SK-N-SH (cell line): Measurements from ENCODE around the gene SCAPER. TPM values are rescaled to one million over a fixed set of nuclear protein-coding genes. Genes with fewer than 3 reads are reported as not detected.

Source experiments
- CTCF ChIA-PET: fragments of 300-600, 350-600 bp; formaldehyde crosslinking; extraction: SDS; loops from one replicate; lab custom pipeline; 2021; lab: Yijun Ruan, JAX
- POLR2A ChIA-PET: fragments of 350-600 bp; sonication (Branson Sonifier 250); formaldehyde crosslinking; extraction: SDS; loops from one replicate; lab custom pipeline; 2020; ENCODE audit warnings: antibody characterized with exemption, inconsistent platforms; lab: Yijun Ruan, JAX
- DNase-seq: peaks from one replicate; pipeline ENCODE4 v3.0.0; 2012
- H2AFZ ChIP-seq: fragments of 200-600 bp; sonication (generic); 2 replicates; pipeline ENCODE4 v1.8.1; 2016; ENCODE audit warnings: antibody characterized with exemption, mild to moderate bottlenecking, low read depth
- H3F3A ChIP-seq: fragments of 200-600 bp; sonication (generic); replicated peaks from 2 replicates; pipeline ENCODE3; 2016; ENCODE audit warnings: antibody characterized with exemption, mild to moderate bottlenecking; ENCODE audit not compliant: insufficient read depth
- H3K27ac ChIP-seq, 2 experiments: fragments of 200-500 bp in 1 of 2; fragments of 200-600 bp in 1 of 2; sonication (Bioruptor generic) in 1 of 2; sonication (generic), shearing (Covaris generic) in 1 of 2; 2 replicates each; pipeline versions ENCODE4 v1.5.1 to v1.6.1; 2014 to 2016; ENCODE audit warnings: low read depth in 2 of 2, inconsistent platforms in 1 of 2, low read length in 1 of 2, mild to moderate bottlenecking in 1 of 2, mixed read lengths in 1 of 2
- H3K27me3 ChIP-seq: fragments of 200-600 bp; sonication (generic), shearing (Covaris generic); 2 replicates; pipeline ENCODE4 v1.6.1; 2016; ENCODE audit warnings: mixed run types; ENCODE audit not compliant: insufficient read depth
- H3K36me3 ChIP-seq, 2 experiments: fragments of 200-500 bp in 1 of 2; fragments of 200-600 bp in 1 of 2; sonication (Bioruptor generic) in 1 of 2; sonication (generic) in 1 of 2; replicated peaks in 1 of 2; 2 replicates each; pipeline versions ENCODE3 to v1.5.1; 2014 to 2016; ENCODE audit warnings: low read length in 1 of 2, mild to moderate bottlenecking in 1 of 2; ENCODE audit not compliant: insufficient read depth in 2 of 2, control insufficient read depth in 1 of 2
- H3K4me1 ChIP-seq, 2 experiments: fragments of 200-500 bp in 1 of 2; fragments of 200-600 bp in 1 of 2; sonication (Bioruptor generic) in 1 of 2; sonication (generic), shearing (Covaris generic) in 1 of 2; 2 replicates each; pipeline versions ENCODE4 v1.5.1 to v1.6.1; 2014 to 2016; ENCODE audit warnings: low read depth in 1 of 2, low read length in 1 of 2, mixed run types in 1 of 2; ENCODE audit not compliant: insufficient read depth in 2 of 2, control insufficient read depth in 1 of 2
- H3K4me2 ChIP-seq: fragments of 200-600 bp; sonication (generic), shearing (Covaris generic); 2 replicates; pipeline ENCODE4 v1.6.1; 2017; ENCODE audit warnings: mixed run types
- H3K4me3 ChIP-seq, 2 experiments: fragments of 200-500 bp in 1 of 2; fragments of 200-600 bp in 1 of 2; sonication (Bioruptor generic) in 1 of 2; sonication (generic), shearing (Covaris generic) in 1 of 2; 2 replicates each; pipeline versions ENCODE4 v1.5.1 to v1.8.1; 2014 to 2016; ENCODE audit warnings: low read depth in 2 of 2, inconsistent platforms in 1 of 2, low read length in 1 of 2, mild to moderate bottlenecking in 1 of 2, mixed read lengths in 1 of 2, moderate library complexity in 1 of 2
- H3K79me2 ChIP-seq: fragments of 200-600 bp; sonication (generic); 2 replicates; pipeline ENCODE4 v1.8.1; 2017; ENCODE audit warnings: mild to moderate bottlenecking; ENCODE audit not compliant: insufficient read depth
- H3K9ac ChIP-seq: fragments of 200-600 bp; sonication (generic); 2 replicates; pipeline ENCODE4 v1.6.1; 2017; ENCODE audit warnings: mixed run types
- H3K9me2 ChIP-seq: fragments of 200-600 bp; sonication (generic); 2 replicates; pipeline ENCODE4 v1.6.1; 2017; ENCODE audit warnings: mixed run types
- H3K9me3 ChIP-seq: fragments of 200-600 bp; sonication (generic); 2 replicates; pipeline ENCODE4 v1.6.1; 2017; ENCODE audit warnings: mixed run types, mild to moderate bottlenecking, moderate library complexity
- H4K20me1 ChIP-seq: fragments of 200-600 bp; sonication (generic); 2 replicates; pipeline ENCODE4 v1.6.1; 2017; ENCODE audit warnings: mild to moderate bottlenecking, mixed run types; ENCODE audit not compliant: insufficient read depth
- CHD2 ChIP-seq: fragments of 150-350 bp; IDR thresholded peaks from 2 replicates; pipeline ENCODE4 v1.6.1; 2018; ENCODE audit warnings: low read length; ENCODE audit not compliant: partially characterized antibody
- ELF1 ChIP-seq: IDR thresholded peaks from 2 replicates; pipeline ENCODE4 v1.4.0; 2012
- EP300 ChIP-seq, 2 experiments: IDR thresholded peaks; 2 replicates each; pipeline versions ENCODE4 v1.4.0 to v1.6.1; 2012; ENCODE audit warnings: borderline replicate concordance in 1 of 2, low read depth in 1 of 2, low read length in 1 of 2
- EZH2phosphoT487 ChIP-seq: fragments of 200-600 bp; sonication (generic); IDR thresholded peaks from 2 replicates; pipeline ENCODE4 v1.6.1; 2017; ENCODE audit warnings: low read depth, mixed run types, mild to moderate bottlenecking, antibody characterized with exemption, moderate library complexity, borderline replicate concordance
- FOSL2 ChIP-seq: IDR thresholded peaks from 2 replicates; pipeline ENCODE4 v1.4.0; 2012; ENCODE audit warnings: low read depth, mild to moderate bottlenecking, moderate library complexity, borderline replicate concordance
- GATA2 ChIP-seq: sonication (generic); formaldehyde crosslinking; IDR thresholded peaks from 2 replicates; pipeline ENCODE4 v1.5.0; 2020; ENCODE audit warnings: mild to moderate bottlenecking, missing genetic modification reagents
- JUND ChIP-seq: IDR thresholded peaks from 2 replicates; pipeline ENCODE4 v1.4.0; 2012
- MEF2A ChIP-seq: IDR thresholded peaks from 2 replicates; pipeline ENCODE4 v1.4.0; 2012; ENCODE audit warnings: low read depth, borderline replicate concordance
- NFIC ChIP-seq: IDR thresholded peaks from 2 replicates; pipeline ENCODE4 v1.4.0; 2012; ENCODE audit warnings: borderline replicate concordance
- RFX5 ChIP-seq: IDR thresholded peaks from 2 replicates; pipeline ENCODE4 v1.6.1; 2012; ENCODE audit warnings: mild to moderate bottlenecking, improper control_type of control experiment, low read length
- RXRA ChIP-seq: IDR thresholded peaks from 2 replicates; pipeline ENCODE4 v1.4.0; 2012; ENCODE audit warnings: low read depth, mild to moderate bottlenecking, borderline replicate concordance
- TAF1 ChIP-seq: IDR thresholded peaks from 2 replicates; pipeline ENCODE4 v1.6.1; 2012; ENCODE audit warnings: low read depth, mild to moderate bottlenecking, low read length, moderate library complexity, borderline replicate concordance
- TCF12 ChIP-seq: IDR thresholded peaks from 2 replicates; pipeline ENCODE4 v1.4.0; 2012
- YY1 ChIP-seq: IDR thresholded peaks from 2 replicates; pipeline ENCODE4 v1.4.0; 2012; ENCODE audit warnings: low read depth, mild to moderate bottlenecking
- WGBS: methylation state at CpG from one replicate; pipeline ENCODE4 v1.1.6; 2017; ENCODE audit warnings: low lambda C conversion rate; 5-methylcytosine and 5-hydroxymethylcytosine counted together
- polyA plus RNA-seq, 3 experiments: library from polyadenylated mRNA; depleted of rRNA; stranded (reverse); fragments of >200 nt; gene quantifications; 2 replicates each; pipeline ENCODE4 v1.2.3, GENCODE V29; 2012
- TF ChIP-seq, protein P1 (sequence below): IDR thresholded peaks from 2 replicates; pipeline ENCODE4 v1.4.0; 2012; ENCODE audit warnings: low read depth
- TF ChIP-seq, protein P2 (sequence below): IDR thresholded peaks from 2 replicates; pipeline ENCODE4; 2012
- TF ChIP-seq, protein P3 (sequence below): fragments of 150-350 bp; IDR thresholded peaks from 2 replicates; pipeline ENCODE4 v1.6.1; 2016; ENCODE audit warnings: mild to moderate bottlenecking, low read depth, low read length
- TF ChIP-seq, protein P4 (sequence below): fragments of 200-600 bp; sonication (generic); IDR thresholded peaks from 2 replicates; pipeline ENCODE4 v1.6.1; 2017; ENCODE audit warnings: antibody characterized with exemption, mild to moderate bottlenecking, moderate library complexity

SCAPER gene
- polyA plus RNA-seq, 1 of the 3 experiments (the other 2 are of a cell fraction): 1.8 TPM

DNA sequence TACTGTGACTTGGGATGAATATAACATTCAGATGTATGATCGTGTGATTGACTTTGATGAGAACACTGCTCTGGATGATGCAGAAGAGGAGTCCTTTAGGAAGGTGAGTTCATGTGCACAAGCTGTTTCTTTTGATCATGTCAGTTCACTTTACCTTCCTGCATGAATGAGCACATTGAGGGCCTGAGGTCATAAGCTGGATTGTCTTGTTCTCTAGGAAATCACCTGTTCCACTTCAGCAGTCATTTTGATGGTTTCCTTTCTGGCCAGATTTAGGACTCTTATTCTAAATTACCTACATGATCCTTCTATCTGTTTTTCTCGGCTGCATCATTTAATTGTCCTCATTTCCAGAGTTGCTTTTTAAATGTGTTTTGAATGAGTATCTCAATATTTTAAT, 30.5 kb upstream of the SCAPER start:
- CTCF ChIA-PET: no interaction called here
- Histone ChIP-seq H3K27ac (no peak overlapping the region), H3F3A (peaks cover 10% of the 10 kb centered on the region), H3K4me2 (no peak overlapping the region), H3K9me2 (no peaks in the 10 kb centered on the region), H3K27me3 (no peaks in the 10 kb centered on the region), H4K20me1 (no peaks in the 10 kb centered on the region), H3K79me2 (peaks cover 32% of the 10 kb centered on the region), H3K9ac (no peak overlapping the region), H3K9me3 (no peaks in the 10 kb centered on the region), H2AFZ (no peak overlapping the region), H3K4me3 (no peak overlapping the region), H3K4me1 (peaks cover 0 to 7% of the 10 kb centered on the region in 2 experiments; a peak in 2 of 4 replicates), H3K36me3 (peaks cover 49 to 62% of the 10 kb centered on the region in 2 experiments)
- WGBS: 92% methylated on average over 2 of the region's 2 CpGs
- DNase-seq: no peak
- POLR2A ChIA-PET: no interaction called here
- TF ChIP-seq GATA2 (CRISPR knock-in tag): no peak
- TF ChIP-seq RFX5: no peak
- TF ChIP-seq NFIC: no peak
- TF ChIP-seq EP300 (IDR thresholded peaks at IDR 0.05; ENCODE audit: borderline replicate concordance in 1 of 2, low read depth in 1 of 2, low read length in 1 of 2): no peak
- TF ChIP-seq, protein P1, sequence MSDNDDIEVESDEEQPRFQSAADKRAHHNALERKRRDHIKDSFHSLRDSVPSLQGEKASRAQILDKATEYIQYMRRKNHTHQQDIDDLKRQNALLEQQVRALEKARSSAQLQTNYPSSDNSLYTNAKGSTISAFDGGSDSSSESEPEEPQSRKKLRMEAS: no peak
- no peak for TF ChIP-seq MEF2A
- TF ChIP-seq TAF1: no peak
- no peak for TF ChIP-seq FOSL2
- no peak for TF ChIP-seq TCF12
- TF ChIP-seq CHD2: no peak
- TF ChIP-seq, protein P2, sequence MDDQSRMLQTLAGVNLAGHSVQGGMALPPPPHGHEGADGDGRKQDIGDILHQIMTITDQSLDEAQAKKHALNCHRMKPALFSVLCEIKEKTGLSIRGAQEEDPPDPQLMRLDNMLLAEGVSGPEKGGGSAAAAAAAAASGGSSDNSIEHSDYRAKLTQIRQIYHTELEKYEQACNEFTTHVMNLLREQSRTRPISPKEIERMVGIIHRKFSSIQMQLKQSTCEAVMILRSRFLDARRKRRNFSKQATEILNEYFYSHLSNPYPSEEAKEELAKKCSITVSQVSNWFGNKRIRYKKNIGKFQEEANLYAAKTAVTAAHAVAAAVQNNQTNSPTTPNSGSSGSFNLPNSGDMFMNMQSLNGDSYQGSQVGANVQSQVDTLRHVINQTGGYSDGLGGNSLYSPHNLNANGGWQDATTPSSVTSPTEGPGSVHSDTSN: no peak
- no peak for TF ChIP-seq JUND
- TF ChIP-seq RXRA: no peak
- TF ChIP-seq ELF1: no peak
- TF ChIP-seq, protein P3, sequence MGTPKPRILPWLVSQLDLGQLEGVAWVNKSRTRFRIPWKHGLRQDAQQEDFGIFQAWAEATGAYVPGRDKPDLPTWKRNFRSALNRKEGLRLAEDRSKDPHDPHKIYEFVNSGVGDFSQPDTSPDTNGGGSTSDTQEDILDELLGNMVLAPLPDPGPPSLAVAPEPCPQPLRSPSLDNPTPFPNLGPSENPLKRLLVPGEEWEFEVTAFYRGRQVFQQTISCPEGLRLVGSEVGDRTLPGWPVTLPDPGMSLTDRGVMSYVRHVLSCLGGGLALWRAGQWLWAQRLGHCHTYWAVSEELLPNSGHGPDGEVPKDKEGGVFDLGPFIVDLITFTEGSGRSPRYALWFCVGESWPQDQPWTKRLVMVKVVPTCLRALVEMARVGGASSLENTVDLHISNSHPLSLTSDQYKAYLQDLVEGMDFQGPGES: no peak
- TF ChIP-seq EZH2phosphoT487: no peak
- no peak for TF ChIP-seq YY1
- TF ChIP-seq, protein P4, sequence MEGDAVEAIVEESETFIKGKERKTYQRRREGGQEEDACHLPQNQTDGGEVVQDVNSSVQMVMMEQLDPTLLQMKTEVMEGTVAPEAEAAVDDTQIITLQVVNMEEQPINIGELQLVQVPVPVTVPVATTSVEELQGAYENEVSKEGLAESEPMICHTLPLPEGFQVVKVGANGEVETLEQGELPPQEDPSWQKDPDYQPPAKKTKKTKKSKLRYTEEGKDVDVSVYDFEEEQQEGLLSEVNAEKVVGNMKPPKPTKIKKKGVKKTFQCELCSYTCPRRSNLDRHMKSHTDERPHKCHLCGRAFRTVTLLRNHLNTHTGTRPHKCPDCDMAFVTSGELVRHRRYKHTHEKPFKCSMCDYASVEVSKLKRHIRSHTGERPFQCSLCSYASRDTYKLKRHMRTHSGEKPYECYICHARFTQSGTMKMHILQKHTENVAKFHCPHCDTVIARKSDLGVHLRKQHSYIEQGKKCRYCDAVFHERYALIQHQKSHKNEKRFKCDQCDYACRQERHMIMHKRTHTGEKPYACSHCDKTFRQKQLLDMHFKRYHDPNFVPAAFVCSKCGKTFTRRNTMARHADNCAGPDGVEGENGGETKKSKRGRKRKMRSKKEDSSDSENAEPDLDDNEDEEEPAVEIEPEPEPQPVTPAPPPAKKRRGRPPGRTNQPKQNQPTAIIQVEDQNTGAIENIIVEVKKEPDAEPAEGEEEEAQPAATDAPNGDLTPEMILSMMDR: no peak
